Right renal cortex interstitium (tissue), 3 donors: Measurements from ENCODE around the gene ARID5A. TPM values are rescaled to one million over a fixed set of nuclear protein-coding genes. Genes with fewer than 3 reads are reported as not detected.

Experiments
- DNase-seq, 3 donors: peaks; one replicate each; pipeline ENCODE4 v3.0.0-alpha.2; 2013; ENCODE audit warnings: low read depth in 3 of 3, low spot score in 2 of 3
- polyA plus RNA-seq, 3 donors: library from polyadenylated mRNA; unstranded; fragments of 120-200 nt; gene quantifications; one replicate each; pipeline ENCODE4 v1.2.1, GENCODE V29; 2013; ENCODE audit not compliant: insufficient read length in 3 of 3

Gene ARID5A
- polyA plus RNA-seq, 3 donors: 3.8 to 4.1 (median 4.0) TPM

GRCh38 chr2:96594282-96594681 is 57.7 kb downstream of the ARID5A start:
- DNase-seq: no peak

GRCh38 chr2:96594691-96595152 is 58.2 kb downstream of the ARID5A start:
- DNase-seq: no peak

- no peak for DNase-seq
Observed at GRCh38 chr2:96596596-96596995, 60.0 kb downstream of the ARID5A start.

- no peak for DNase-seq
Observed at GRCh38 chr2:96599941-96600340, 63.4 kb downstream of the ARID5A start.

- DNase-seq: no peak
Observed at GRCh38 chr2:96601382-96602292, 65.1 kb downstream of the ARID5A start.

Other genes starting within 250 kb of the ARID5A start
- gene SNRNP200, start 231.2 kb upstream of the ARID5A start, polyA plus RNA-seq: 100 to 1,000 TPM; 180 to 193 (median 187) TPM
- 1 to 10 TPM; 4.1 to 5.5 (median 4.6) TPM for gene ITPRIPL1, start 211.4 kb upstream of the ARID5A start, polyA plus RNA-seq
- gene NCAPH, start 201.0 kb upstream of the ARID5A start, polyA plus RNA-seq: 10 to 100 TPM; 16.1 to 20.4 (median 19.7) TPM
- gene NEURL3, start 31.4 kb upstream of the ARID5A start, polyA plus RNA-seq: 1 to 10 TPM; 4.5 to 6.6 (median 5.9) TPM
- gene KANSL3, start 101.6 kb downstream of the ARID5A start, polyA plus RNA-seq: 10 to 100 TPM; 53.7 to 55.1 (median 54.2) TPM
- under 1 TPM; 0.74 to 0.80 (median 0.79) TPM for gene FER1L5, start 106.0 kb downstream of the ARID5A start, polyA plus RNA-seq
- gene LMAN2L, start 203.3 kb downstream of the ARID5A start, polyA plus RNA-seq: 10 to 100 TPM; 52.6 to 58.6 (median 53.8) TPM
- gene CNNM4, start 224.2 kb downstream of the ARID5A start, polyA plus RNA-seq: 10 to 100 TPM; 10.9 to 13.2 (median 12.4) TPM